Measurements from ENCODE around the gene GPR119.
"Not testable (repeated sequence)": the region's sequence is repeated elsewhere in the genome, so short reads cannot be mapped to it uniquely, and the experiment has no call there.

GPR119 gene

DNA sequence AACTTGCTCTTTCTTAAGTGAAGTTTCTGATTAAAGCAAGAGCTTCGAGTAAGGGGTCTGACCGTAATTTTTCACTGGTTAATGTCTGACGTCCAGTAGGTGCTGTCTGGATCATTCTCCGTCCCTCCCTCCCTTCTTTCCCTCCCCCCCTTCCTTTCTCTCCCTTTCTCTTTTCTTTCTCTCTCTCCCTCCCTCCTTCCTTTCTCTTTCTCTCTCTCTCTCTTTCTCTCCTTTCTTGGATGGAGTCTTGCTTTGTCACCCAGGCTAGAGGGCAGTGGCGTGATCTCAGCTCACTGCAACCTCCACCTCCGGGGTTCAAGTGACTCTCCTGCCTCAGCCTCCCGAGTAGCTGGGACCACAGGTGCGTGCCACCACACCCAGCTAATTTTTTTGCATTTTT, 46.6 kb downstream of the GPR119 start:
- not testable (repeated sequence) for DNase-seq

DNA sequence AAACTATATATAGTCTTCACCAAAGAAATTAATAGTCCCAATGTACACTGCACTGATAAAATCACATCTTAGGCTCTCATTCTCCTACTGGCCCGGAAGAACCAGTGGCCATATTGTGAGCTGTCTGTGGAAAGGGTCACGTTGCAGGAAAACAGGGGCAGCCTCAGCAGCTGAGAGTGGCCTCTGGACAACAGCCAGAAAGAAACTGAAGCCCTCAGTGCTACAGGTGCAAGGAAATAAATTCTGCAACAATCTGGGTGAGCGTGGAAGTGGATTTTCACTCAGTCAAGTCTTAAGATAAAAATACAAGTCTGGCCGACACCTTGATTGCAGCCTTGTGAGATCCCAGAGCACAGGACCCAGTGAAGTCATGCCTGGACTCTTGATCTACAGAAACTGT, 48.9 kb downstream of the GPR119 start:
- DNase-seq = no peak
